HG03064 (cell line): ENCODE measurements around the gene PTPN7.

Experiments used
- ATAC-seq: cut with Tn5 transposase; IDR thresholded peaks from one replicate; pipeline ENCODE4 v1.9.1; 2021; ENCODE audit warnings: low read depth; ENCODE audit not compliant: unreplicated experiment

The PTPN7 gene

GRCh38 chr1:202133496-202133895 is 26.9 kb downstream of the PTPN7 start:
- ATAC-seq: no peak

- ATAC-seq: no peak
These were observed 27.4 kb downstream of the PTPN7 start for GRCh38 chr1:202133001-202133400.

- ATAC-seq: no peak
These were observed 28.2 kb downstream of the PTPN7 start for GRCh38 chr1:202131956-202132821.

- no peak for ATAC-seq
These were observed 29.4 kb downstream of the PTPN7 start for GRCh38 chr1:202130816-202131522.

- ATAC-seq: no peak
These were observed 30.1 kb downstream of the PTPN7 start for GRCh38 chr1:202130297-202130721.

GRCh38 chr1:202129453-202130296 is 30.7 kb downstream of the PTPN7 start:
- ATAC-seq: no peak

GRCh38 chr1:202127836-202128622 is 32.4 kb downstream of the PTPN7 start:
- no peak for ATAC-seq

GRCh38 chr1:202127061-202127460 is 33.3 kb downstream of the PTPN7 start:
- no peak for ATAC-seq

- ATAC-seq: no peak
These were observed 34.0 kb downstream of the PTPN7 start for GRCh38 chr1:202126426-202126825.

GRCh38 chr1:202125611-202126010 is 34.8 kb downstream of the PTPN7 start:
- no peak for ATAC-seq

- ATAC-seq: no peak
These were observed 36.3 kb downstream of the PTPN7 start for GRCh38 chr1:202124142-202124541.

GRCh38 chr1:202123336-202123813 is 37.0 kb downstream of the PTPN7 start:
- ATAC-seq: no peak

GRCh38 chr1:202122639-202123335 is 37.6 kb downstream of the PTPN7 start, which contains the start of gene GPR37L1:
Gene GPR37L1, plus strand, starts transcription at chr1:202122917. Its CDS starts 47 bp downstream, at chr1:202122964.
- ATAC-seq: no peak

- no peak for ATAC-seq
These were observed 39.4 kb downstream of the PTPN7 start for GRCh38 chr1:202121006-202121405.

- ATAC-seq: no peak
These were observed 42.5 kb downstream of the PTPN7 start for GRCh38 chr1:202117898-202118371.

GRCh38 chr1:202116287-202116686 is 44.1 kb downstream of the PTPN7 start:
- ATAC-seq: no peak

GRCh38 chr1:202113690-202114300 is 46.6 kb downstream of the PTPN7 start:
- ATAC-seq: no peak

- ATAC-seq: no peak
These were observed 47.3 kb downstream of the PTPN7 start for GRCh38 chr1:202112859-202113689.
